ENCODE measurements around the gene GHITM. TPM values are rescaled to one million over a fixed set of nuclear protein-coding genes. Genes with fewer than 3 reads are reported as not detected.

Gene GHITM
- total RNA-seq, 6 donors from 2014 or later: 40.9 to 130 (median 113) TPM

GRCh38 chr10:84181631-84182030, 42.3 kb downstream of the GHITM start:
- no peaks in the 10 kb centered on the region for H3K27me3 ChIP-seq
- TF ChIP-seq EP300 (IDR thresholded peaks at IDR 0.05): no peak
- no peak for TF ChIP-seq CTCF (IDR thresholded peaks at IDR 0.05)
- no peak for TF ChIP-seq POLR2AphosphoS5 (IDR thresholded peaks at IDR 0.05)
- no peak for TF ChIP-seq POLR2A (IDR thresholded peaks at IDR 0.05)
- no peak overlapping the region for H3K27ac ChIP-seq
- no peaks in the 10 kb centered on the region for H3K36me3 ChIP-seq
- no peak for ATAC-seq (ENCODE audit: low FRiP score in 2 of 2)
- 90 to 92% methylated on average over 3 of the region's 5 CpGs for WGBS, 2 donors
- no peak overlapping the region for H3K4me3 ChIP-seq
- H3K4me1 ChIP-seq: no peaks in the 10 kb centered on the region
- DNase-seq: no peak
- no peaks in the 10 kb centered on the region for H3K9me3 ChIP-seq

- no peak overlapping the region for H3K27ac ChIP-seq
- no peak overlapping the region for H3K4me3 ChIP-seq
- no peaks in the 10 kb centered on the region for H3K4me1 ChIP-seq
- 67 to 68% methylated on average over 4 of the region's 4 CpGs for whole genome bisulfite sequencing, 2 donors
- no peaks in the 10 kb centered on the region for H3K27me3 ChIP-seq
- TF ChIP-seq EP300 (IDR thresholded peaks at IDR 0.05) (no peak), CTCF (IDR thresholded peaks at IDR 0.05) (no peak), POLR2AphosphoS5 (IDR thresholded peaks at IDR 0.05) (no peak), POLR2A (IDR thresholded peaks at IDR 0.05) (no peak)
- H3K36me3 ChIP-seq: no peaks in the 10 kb centered on the region
- H3K9me3 ChIP-seq: no peaks in the 10 kb centered on the region
- ATAC-seq (ENCODE audit: low FRiP score in 2 of 2): no peak
- DNase-seq: no peak
Measured at GRCh38 chr10:84184517-84184916, 45.2 kb downstream of the GHITM start.

GRCh38 chr10:84185526-84186175, 46.3 kb downstream of the GHITM start:
- no peak overlapping the region for H3K27ac ChIP-seq
- H3K27me3 ChIP-seq: no peaks in the 10 kb centered on the region
- no peaks in the 10 kb centered on the region for H3K9me3 ChIP-seq
- no peaks in the 10 kb centered on the region for H3K36me3 ChIP-seq
- no peak for ATAC-seq (ENCODE audit: low FRiP score in 2 of 2)
- no peak overlapping the region for H3K4me3 ChIP-seq
- 64 to 77% methylated on average over 6 to 11 of the region's 11 CpGs for WGBS, 2 donors
- TF ChIP-seq EP300 (IDR thresholded peaks at IDR 0.05) (no peak), CTCF (IDR thresholded peaks at IDR 0.05) (no peak), POLR2A (IDR thresholded peaks at IDR 0.05) (no peak), POLR2AphosphoS5 (IDR thresholded peaks at IDR 0.05) (no peak)
- no peak for DNase-seq
- H3K4me1 ChIP-seq: no peaks in the 10 kb centered on the region

GRCh38 chr10:84188815-84189214, 49.5 kb downstream of the GHITM start:
- H3K27me3 ChIP-seq: peaks cover 0 to under 1% (median 0%) of the 10 kb centered on the region in 4 donors
- DNase-seq (no peak), ATAC-seq (ENCODE audit: low FRiP score in 2 of 2) (no peak)
- H3K27ac ChIP-seq: no peak overlapping the region
- no peaks in the 10 kb centered on the region for H3K36me3 ChIP-seq
- no peak for TF ChIP-seq EP300 (IDR thresholded peaks at IDR 0.05)
- TF ChIP-seq POLR2AphosphoS5 (IDR thresholded peaks at IDR 0.05): no peak
- no peak for TF ChIP-seq POLR2A (IDR thresholded peaks at IDR 0.05)
- TF ChIP-seq CTCF (IDR thresholded peaks at IDR 0.05): no peak
- H3K4me3 ChIP-seq: no peak overlapping the region
- H3K4me1 ChIP-seq: no peaks in the 10 kb centered on the region
- 72 to 100% methylated on average over 1 to 3 of the region's 3 CpGs for WGBS, 2 donors
- H3K9me3 ChIP-seq: no peaks in the 10 kb centered on the region

- no peak overlapping the region for H3K27ac ChIP-seq
- 83 to 85% methylated on average over 2 to 3 of the region's 3 CpGs for WGBS, 2 donors
- DNase-seq (no peak), ATAC-seq (ENCODE audit: low FRiP score in 2 of 2) (no peak)
- peaks cover 0 to 17% (median 9%) of the 10 kb centered on the region in 4 donors for H3K27me3 ChIP-seq
- no peaks in the 10 kb centered on the region for H3K36me3 ChIP-seq
- H3K4me1 ChIP-seq: peaks cover 5 to 15% (median 12%) of the 10 kb centered on the region in 4 donors
- TF ChIP-seq POLR2A (IDR thresholded peaks at IDR 0.05): no peak
- no peaks in the 10 kb centered on the region for H3K9me3 ChIP-seq
- H3K4me3 ChIP-seq: no peak overlapping the region
Measured at GRCh38 chr10:84190621-84191020, 51.3 kb downstream of the GHITM start.

All from upper lobe of left lung (tissue), 6 donors.